WTC11 (cell line): ENCODE results near the gene GP9.

Experiments
- CDX4 ChIP-seq: fragments of 250-450 bp; sonication (Bioruptor Pico); IDR thresholded peaks from 2 replicates; pipeline ENCODE4 v1.9.0; 2021; ENCODE audit warnings: moderate library complexity, mild to moderate bottlenecking, inconsistent platforms, borderline replicate concordance
- FOXJ3 ChIP-seq: sonication (generic); formaldehyde crosslinking; IDR thresholded peaks from 2 replicates; pipeline ENCODE4 v1.9.0; 2021; ENCODE audit warnings: missing genetic modification reagents, mild to moderate bottlenecking, borderline replicate concordance
- KAT7 ChIP-seq: sonication (generic); formaldehyde crosslinking; IDR thresholded peaks from 2 replicates; pipeline ENCODE4 v1.8.1; 2023; ENCODE audit warnings: missing genetic modification reagents, mild to moderate bottlenecking, borderline replicate concordance
- NR2C2 ChIP-seq: sonication (generic); formaldehyde crosslinking; IDR thresholded peaks from 2 replicates; pipeline ENCODE4 v1.8.0; 2022; ENCODE audit warnings: mild to moderate bottlenecking, missing genetic modification reagents
- TCF7 ChIP-seq: sonication (generic); formaldehyde crosslinking; IDR thresholded peaks from 2 replicates; pipeline ENCODE4 v1.8.0; 2022; ENCODE audit warnings: mild to moderate bottlenecking, low read depth, missing genetic modification reagents, moderate library complexity
- TF ChIP-seq, protein P1 (sequence below): fragments of 200-600 bp; IDR thresholded peaks from 2 replicates; pipeline ENCODE4 v1.8.0; 2022; ENCODE audit warnings: antibody characterized with exemption
- TF ChIP-seq, protein P2 (sequence below): sonication (generic); formaldehyde crosslinking; IDR thresholded peaks from 2 replicates; pipeline ENCODE4 v1.8.0; 2022; ENCODE audit warnings: mild to moderate bottlenecking, missing genetic modification reagents
- TF ChIP-seq, protein P3 (sequence below): sonication (generic); formaldehyde crosslinking; conservative IDR thresholded peaks from 2 replicates; pipeline ENCODE4 v1.8.1; 2023; ENCODE audit warnings: mild to moderate bottlenecking, low read depth, missing genetic modification reagents, moderate library complexity

DNA sequence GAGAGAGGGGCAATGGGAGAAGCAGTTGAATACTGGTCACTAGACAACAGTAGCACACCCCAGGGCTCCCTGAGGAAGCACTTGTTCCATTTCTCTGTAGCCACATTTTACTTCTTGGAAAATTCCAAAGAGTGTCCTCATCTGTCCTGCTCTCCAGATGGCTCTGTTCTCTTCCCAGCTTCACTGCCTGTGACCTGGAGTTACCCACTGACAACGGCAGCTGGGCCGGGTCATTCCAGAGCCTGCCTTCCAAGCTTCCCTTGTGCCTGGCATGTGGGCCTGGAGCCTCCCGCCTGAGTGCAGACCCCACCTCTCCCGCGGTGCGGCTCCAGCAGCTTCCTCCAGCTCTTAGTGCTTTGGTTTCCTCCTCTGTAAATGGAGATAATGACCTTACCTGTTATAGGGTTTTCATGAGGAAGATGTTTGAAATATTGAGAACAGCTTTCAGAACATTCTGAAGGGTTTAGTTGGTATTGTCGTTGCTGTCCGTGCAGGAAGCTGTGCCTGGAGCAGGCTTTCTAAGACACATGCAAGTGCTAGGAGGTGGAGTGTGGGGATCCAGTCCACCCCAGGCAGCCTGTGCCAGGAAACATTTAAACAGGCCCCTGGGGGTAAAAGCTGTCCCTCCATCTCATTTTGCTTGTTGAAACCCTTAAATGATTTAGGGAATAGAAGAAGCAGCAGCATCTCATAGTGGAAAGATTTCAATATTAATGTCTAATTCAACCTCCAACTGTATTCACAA is 34.7 kb upstream of the GP9 start:
- TF ChIP-seq CDX4 (CRISPR knock-in tag) (no peak), KAT7 (no peak), TCF7 (CRISPR knock-in tag) (no peak), FOXJ3 (no peak), NR2C2 (CRISPR knock-in tag) (no peak)
- TF ChIP-seq, protein P1, sequence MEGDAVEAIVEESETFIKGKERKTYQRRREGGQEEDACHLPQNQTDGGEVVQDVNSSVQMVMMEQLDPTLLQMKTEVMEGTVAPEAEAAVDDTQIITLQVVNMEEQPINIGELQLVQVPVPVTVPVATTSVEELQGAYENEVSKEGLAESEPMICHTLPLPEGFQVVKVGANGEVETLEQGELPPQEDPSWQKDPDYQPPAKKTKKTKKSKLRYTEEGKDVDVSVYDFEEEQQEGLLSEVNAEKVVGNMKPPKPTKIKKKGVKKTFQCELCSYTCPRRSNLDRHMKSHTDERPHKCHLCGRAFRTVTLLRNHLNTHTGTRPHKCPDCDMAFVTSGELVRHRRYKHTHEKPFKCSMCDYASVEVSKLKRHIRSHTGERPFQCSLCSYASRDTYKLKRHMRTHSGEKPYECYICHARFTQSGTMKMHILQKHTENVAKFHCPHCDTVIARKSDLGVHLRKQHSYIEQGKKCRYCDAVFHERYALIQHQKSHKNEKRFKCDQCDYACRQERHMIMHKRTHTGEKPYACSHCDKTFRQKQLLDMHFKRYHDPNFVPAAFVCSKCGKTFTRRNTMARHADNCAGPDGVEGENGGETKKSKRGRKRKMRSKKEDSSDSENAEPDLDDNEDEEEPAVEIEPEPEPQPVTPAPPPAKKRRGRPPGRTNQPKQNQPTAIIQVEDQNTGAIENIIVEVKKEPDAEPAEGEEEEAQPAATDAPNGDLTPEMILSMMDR, result no peak
- TF ChIP-seq, protein P2, sequence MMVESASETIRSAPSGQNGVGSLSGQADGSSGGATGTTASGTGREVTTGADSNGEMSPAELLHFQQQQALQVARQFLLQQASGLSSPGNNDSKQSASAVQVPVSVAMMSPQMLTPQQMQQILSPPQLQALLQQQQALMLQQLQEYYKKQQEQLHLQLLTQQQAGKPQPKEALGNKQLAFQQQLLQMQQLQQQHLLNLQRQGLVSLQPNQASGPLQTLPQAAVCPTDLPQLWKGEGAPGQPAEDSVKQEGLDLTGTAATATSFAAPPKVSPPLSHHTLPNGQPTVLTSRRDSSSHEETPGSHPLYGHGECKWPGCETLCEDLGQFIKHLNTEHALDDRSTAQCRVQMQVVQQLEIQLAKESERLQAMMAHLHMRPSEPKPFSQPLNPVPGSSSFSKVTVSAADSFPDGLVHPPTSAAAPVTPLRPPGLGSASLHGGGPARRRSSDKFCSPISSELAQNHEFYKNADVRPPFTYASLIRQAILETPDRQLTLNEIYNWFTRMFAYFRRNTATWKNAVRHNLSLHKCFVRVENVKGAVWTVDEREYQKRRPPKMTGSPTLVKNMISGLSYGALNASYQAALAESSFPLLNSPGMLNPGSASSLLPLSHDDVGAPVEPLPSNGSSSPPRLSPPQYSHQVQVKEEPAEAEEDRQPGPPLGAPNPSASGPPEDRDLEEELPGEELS (CRISPR knock-in tag), result no peak
- TF ChIP-seq, protein P3, sequence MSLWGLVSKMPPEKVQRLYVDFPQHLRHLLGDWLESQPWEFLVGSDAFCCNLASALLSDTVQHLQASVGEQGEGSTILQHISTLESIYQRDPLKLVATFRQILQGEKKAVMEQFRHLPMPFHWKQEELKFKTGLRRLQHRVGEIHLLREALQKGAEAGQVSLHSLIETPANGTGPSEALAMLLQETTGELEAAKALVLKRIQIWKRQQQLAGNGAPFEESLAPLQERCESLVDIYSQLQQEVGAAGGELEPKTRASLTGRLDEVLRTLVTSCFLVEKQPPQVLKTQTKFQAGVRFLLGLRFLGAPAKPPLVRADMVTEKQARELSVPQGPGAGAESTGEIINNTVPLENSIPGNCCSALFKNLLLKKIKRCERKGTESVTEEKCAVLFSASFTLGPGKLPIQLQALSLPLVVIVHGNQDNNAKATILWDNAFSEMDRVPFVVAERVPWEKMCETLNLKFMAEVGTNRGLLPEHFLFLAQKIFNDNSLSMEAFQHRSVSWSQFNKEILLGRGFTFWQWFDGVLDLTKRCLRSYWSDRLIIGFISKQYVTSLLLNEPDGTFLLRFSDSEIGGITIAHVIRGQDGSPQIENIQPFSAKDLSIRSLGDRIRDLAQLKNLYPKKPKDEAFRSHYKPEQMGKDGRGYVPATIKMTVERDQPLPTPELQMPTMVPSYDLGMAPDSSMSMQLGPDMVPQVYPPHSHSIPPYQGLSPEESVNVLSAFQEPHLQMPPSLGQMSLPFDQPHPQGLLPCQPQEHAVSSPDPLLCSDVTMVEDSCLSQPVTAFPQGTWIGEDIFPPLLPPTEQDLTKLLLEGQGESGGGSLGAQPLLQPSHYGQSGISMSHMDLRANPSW (CRISPR knock-in tag), result no peak
